GM12878 (cell line): Measurements from ENCODE around the gene MGA. TPM values are rescaled to one million over a fixed set of nuclear protein-coding genes. Genes with fewer than 3 reads are reported as not detected.

Experiments used
- ATF2 ChIP-seq: IDR thresholded peaks from 2 replicates; pipeline ENCODE4 v1.6.1; 2012; ENCODE audit warnings: low read length, inconsistent platforms
- BCL11A ChIP-seq: IDR thresholded peaks from 2 replicates; pipeline ENCODE4 v1.6.1; 2011; ENCODE audit warnings: low read depth, low read length
- CREB1 ChIP-seq: IDR thresholded peaks from 2 replicates; pipeline ENCODE4 v1.6.1; 2012; ENCODE audit warnings: low read depth, mild to moderate bottlenecking, inconsistent platforms
- CREM ChIP-seq: IDR thresholded peaks from 2 replicates; pipeline ENCODE4 v1.6.1; 2014; ENCODE audit warnings: antibody characterized with exemption, low read depth
- FOXK2 ChIP-seq: fragments of 450-650 bp; IDR thresholded peaks from 2 replicates; pipeline ENCODE4 v1.6.1; 2017; ENCODE audit warnings: mild to moderate bottlenecking, moderate library complexity
- HCFC1 ChIP-seq: fragments of 150-350 bp; IDR thresholded peaks from 2 replicates; pipeline ENCODE4 v1.6.1; 2014; ENCODE audit warnings: low read length
- KLF5 ChIP-seq: fragments of 450-650 bp; IDR thresholded peaks from 2 replicates; pipeline ENCODE4 v1.6.1; 2014; ENCODE audit warnings: mild to moderate bottlenecking; ENCODE audit not compliant: partially characterized antibody
- NFYA ChIP-seq: IDR thresholded peaks from 2 replicates; pipeline ENCODE4 v1.6.1; 2011; ENCODE audit warnings: low read depth, mild to moderate bottlenecking, low read length, improper control_type of control experiment, borderline replicate concordance
- NR2F1 ChIP-seq: fragments of 450-650 bp; conservative IDR thresholded peaks from 2 replicates; pipeline ENCODE4 v1.6.1; 2017; ENCODE audit warnings: mild to moderate bottlenecking
- PAX8 ChIP-seq: fragments of 450-650 bp; IDR thresholded peaks from 2 replicates; pipeline ENCODE4 v1.6.1; 2017; ENCODE audit warnings: mild to moderate bottlenecking, moderate library complexity
- POLR2A ChIP-seq: IDR thresholded peaks from 2 replicates; pipeline ENCODE4 v1.6.1; 2011; ENCODE audit warnings: low read depth, mild to moderate bottlenecking, low read length
- POLR2AphosphoS2 ChIP-seq: IDR thresholded peaks from 2 replicates; pipeline ENCODE4 v1.6.1; 2011; ENCODE audit warnings: low read depth, mild to moderate bottlenecking, low read length, improper control_type of control experiment, moderate library complexity
- RAD21 ChIP-seq: IDR thresholded peaks from 2 replicates; pipeline ENCODE4 v1.6.1; 2011; ENCODE audit warnings: mild to moderate bottlenecking, low read depth, low read length, moderate library complexity; ENCODE audit not compliant: insufficient read depth
- RB1 ChIP-seq: fragments of 450-650 bp; formaldehyde crosslinking; IDR thresholded peaks from 2 replicates; pipeline ENCODE4 v1.6.1; 2017; ENCODE audit warnings: mild to moderate bottlenecking, borderline replicate concordance
- RFX5 ChIP-seq: IDR thresholded peaks from 2 replicates; pipeline ENCODE4 v1.6.1; 2011; ENCODE audit warnings: low read depth, low read length, improper control_type of control experiment
- SMAD1 ChIP-seq: fragments of 450-650 bp; IDR thresholded peaks from 2 replicates; pipeline ENCODE4 v1.6.1; 2018; ENCODE audit warnings: mild to moderate bottlenecking, low read depth; ENCODE audit not compliant: partially characterized antibody
- SUPT20H ChIP-seq: IDR thresholded peaks from 2 replicates; pipeline ENCODE4 v1.6.1; 2011; ENCODE audit warnings: low read depth, mild to moderate bottlenecking, low read length, moderate library complexity, borderline replicate concordance; ENCODE audit not compliant: control insufficient read depth
- TARDBP ChIP-seq: IDR thresholded peaks from 2 replicates; pipeline ENCODE4 v1.6.1; 2016; ENCODE audit warnings: borderline replicate concordance
- ZZZ3 ChIP-seq: IDR thresholded peaks from 2 replicates; pipeline ENCODE4 v1.6.1; 2011; ENCODE audit warnings: low read depth; ENCODE audit not compliant: control insufficient read depth, insufficient read length
- polyA plus RNA-seq, 11 experiments: library from polyadenylated mRNA; depleted of rRNA in 4 of 11; unstranded in 6 of 11; stranded (reverse) in 5 of 11; fragments of >200 nt; fragmentation: Nextera tagmentation in 4 of 11; fragmentation: Illumina TruSeq in 1 of 11; extraction: Ambion mirVana in 4 of 11; extraction: Trizol in 1 of 11; gene quantifications; 1 replicate in 1 of 11; 2 replicates in 10 of 11; pipeline versions ENCODE4 v1.2.1 to v1.2.3, GENCODE V29; 2011 to 2016; ENCODE audit warnings: inconsistent platforms in 2 of 11, missing spikeins in 2 of 11, low read depth in 1 of 11
- total RNA-seq, 4 experiments: library from RNA; depleted of rRNA in 3 of 4; stranded (reverse); fragments of >200 nt in 3 of 4; fragmentation: Illumina TruSeq in 1 of 4; extraction: Trizol in 1 of 4; gene quantifications; 2 replicates each; pipeline versions ENCODE4 v1.2.1 to v1.2.3, GENCODE V29; 2013 to 2021
- TF ChIP-seq, protein P1 (sequence below): fragments of 450-650 bp; formaldehyde crosslinking; IDR thresholded peaks from 2 replicates; pipeline ENCODE4 v1.5.0; 2022; ENCODE audit warnings: mild to moderate bottlenecking, missing genetic modification characterization
- TF ChIP-seq, protein P2 (sequence below): fragments of 450-650 bp; IDR thresholded peaks from 2 replicates; pipeline ENCODE4 v1.6.1; 2017; ENCODE audit warnings: antibody characterized with exemption, mild to moderate bottlenecking, moderate library complexity
- TF ChIP-seq, protein P3 (sequence below): IDR thresholded peaks from 2 replicates; pipeline ENCODE4 v1.6.1; 2011; ENCODE audit warnings: borderline replicate concordance, low read depth, mild to moderate bottlenecking, moderate library complexity, mixed read lengths, low read length; ENCODE audit not compliant: insufficient read depth; ENCODE audit errors: extremely low read length

The MGA gene
- total and polyA plus RNA-seq, 10 of the 15 experiments (the other 5 are each of a cell fraction or from before 2014, with no cell fraction given): 2.6 to 29.6 (median 17.0) TPM

DNA sequence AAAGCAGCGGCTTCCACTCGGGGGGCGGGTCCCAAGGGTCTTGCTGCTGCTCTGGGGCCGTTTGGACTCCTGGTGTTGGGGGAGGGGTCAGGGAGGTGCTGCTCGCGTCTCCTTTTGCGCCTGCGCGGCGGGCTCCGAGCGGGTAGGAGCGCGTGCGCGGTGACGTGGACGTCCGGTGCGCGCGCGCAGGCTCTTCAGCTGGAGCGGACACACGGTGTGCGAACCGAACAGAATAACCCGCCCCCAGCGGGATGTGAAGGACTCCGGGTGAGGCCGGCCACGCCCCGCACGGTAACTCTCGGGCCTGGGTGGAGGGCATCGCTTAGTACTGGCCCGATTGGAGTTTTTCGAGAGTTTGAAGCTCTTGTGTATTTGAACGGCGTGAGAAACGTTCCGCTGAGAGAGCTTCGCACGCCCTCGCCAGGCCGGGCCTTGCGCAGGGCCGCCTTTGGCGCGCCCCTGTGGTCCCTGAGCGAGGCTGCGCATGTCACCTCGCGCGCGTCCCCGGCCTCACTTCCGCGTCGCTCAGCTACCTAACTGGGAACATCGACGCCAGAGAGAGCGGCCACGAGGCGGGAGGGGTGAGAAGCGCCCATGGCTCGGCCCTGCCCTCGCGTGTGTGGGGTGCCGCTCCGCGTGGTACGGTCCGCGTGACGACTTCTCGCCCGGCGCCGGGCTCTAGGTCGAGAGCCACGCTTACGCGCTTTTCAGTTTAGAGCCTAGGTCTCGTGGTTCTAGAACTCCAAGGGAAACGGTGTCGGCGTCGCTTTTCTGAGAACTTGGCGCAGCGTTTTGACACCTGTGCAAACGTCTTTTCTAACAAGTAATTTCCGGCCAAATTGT is at the start of gene MGA (continued):
- TF ChIP-seq PAX8 (no peak), ATF2 (no peak), RAD21 (no peak), NR2F1 (peak; percentile 57; the same call in 1 of the 2 replicates), FOXK2 (no peak), BCL11A (peak; percentile 14; the same call in 1 of the 2 replicates), RFX5 (no peak), ZZZ3 (no peak), RB1 (peak; percentile 36; the same call in 1 of the 2 replicates), SUPT20H (no peak), KLF5 (peak; percentile 90), SMAD1 (no peak), TARDBP (peak; percentile 77), POLR2A (peak; percentile 86), POLR2AphosphoS2 (peak; percentile 44; the same call in 1 of the 2 replicates), CREM (peak; percentile 76), HCFC1 (no peak; the same call in 1 of the 2 replicates), CREB1 (peak; percentile 73), NFYA (no peak)
- TF ChIP-seq, protein P1, sequence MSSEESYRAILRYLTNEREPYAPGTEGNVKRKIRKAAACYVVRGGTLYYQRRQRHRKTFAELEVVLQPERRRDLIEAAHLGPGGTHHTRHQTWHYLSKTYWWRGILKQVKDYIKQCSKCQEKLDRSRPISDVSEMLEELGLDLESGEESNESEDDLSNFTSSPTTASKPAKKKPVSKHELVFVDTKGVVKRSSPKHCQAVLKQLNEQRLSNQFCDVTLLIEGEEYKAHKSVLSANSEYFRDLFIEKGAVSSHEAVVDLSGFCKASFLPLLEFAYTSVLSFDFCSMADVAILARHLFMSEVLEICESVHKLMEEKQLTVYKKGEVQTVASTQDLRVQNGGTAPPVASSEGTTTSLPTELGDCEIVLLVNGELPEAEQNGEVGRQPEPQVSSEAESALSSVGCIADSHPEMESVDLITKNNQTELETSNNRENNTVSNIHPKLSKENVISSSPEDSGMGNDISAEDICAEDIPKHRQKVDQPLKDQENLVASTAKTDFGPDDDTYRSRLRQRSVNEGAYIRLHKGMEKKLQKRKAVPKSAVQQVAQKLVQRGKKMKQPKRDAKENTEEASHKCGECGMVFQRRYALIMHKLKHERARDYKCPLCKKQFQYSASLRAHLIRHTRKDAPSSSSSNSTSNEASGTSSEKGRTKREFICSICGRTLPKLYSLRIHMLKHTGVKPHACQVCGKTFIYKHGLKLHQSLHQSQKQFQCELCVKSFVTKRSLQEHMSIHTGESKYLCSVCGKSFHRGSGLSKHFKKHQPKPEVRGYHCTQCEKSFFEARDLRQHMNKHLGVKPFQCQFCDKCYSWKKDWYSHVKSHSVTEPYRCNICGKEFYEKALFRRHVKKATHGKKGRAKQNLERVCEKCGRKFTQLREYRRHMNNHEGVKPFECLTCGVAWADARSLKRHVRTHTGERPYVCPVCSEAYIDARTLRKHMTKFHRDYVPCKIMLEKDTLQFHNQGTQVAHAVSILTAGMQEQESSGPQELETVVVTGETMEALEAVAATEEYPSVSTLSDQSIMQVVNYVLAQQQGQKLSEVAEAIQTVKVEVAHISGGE: no peak
- TF ChIP-seq, protein P2, sequence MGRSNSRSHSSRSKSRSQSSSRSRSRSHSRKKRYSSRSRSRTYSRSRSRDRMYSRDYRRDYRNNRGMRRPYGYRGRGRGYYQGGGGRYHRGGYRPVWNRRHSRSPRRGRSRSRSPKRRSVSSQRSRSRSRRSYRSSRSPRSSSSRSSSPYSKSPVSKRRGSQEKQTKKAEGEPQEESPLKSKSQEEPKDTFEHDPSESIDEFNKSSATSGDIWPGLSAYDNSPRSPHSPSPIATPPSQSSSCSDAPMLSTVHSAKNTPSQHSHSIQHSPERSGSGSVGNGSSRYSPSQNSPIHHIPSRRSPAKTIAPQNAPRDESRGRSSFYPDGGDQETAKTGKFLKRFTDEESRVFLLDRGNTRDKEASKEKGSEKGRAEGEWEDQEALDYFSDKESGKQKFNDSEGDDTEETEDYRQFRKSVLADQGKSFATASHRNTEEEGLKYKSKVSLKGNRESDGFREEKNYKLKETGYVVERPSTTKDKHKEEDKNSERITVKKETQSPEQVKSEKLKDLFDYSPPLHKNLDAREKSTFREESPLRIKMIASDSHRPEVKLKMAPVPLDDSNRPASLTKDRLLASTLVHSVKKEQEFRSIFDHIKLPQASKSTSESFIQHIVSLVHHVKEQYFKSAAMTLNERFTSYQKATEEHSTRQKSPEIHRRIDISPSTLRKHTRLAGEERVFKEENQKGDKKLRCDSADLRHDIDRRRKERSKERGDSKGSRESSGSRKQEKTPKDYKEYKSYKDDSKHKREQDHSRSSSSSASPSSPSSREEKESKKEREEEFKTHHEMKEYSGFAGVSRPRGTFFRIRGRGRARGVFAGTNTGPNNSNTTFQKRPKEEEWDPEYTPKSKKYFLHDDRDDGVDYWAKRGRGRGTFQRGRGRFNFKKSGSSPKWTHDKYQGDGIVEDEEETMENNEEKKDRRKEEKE: no peak
- TF ChIP-seq, protein P3, sequence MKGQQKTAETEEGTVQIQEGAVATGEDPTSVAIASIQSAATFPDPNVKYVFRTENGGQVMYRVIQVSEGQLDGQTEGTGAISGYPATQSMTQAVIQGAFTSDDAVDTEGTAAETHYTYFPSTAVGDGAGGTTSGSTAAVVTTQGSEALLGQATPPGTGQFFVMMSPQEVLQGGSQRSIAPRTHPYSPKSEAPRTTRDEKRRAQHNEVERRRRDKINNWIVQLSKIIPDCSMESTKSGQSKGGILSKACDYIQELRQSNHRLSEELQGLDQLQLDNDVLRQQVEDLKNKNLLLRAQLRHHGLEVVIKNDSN: peak; percentile 55
